ENCODE data around the gene TNFRSF9. TPM values are rescaled to one million over a fixed set of nuclear protein-coding genes. Genes with fewer than 3 reads are reported as not detected.

Gene TNFRSF9
- total and polyA plus RNA-seq, 2 donors (not counting 3 experiments of a cell fraction or from before 2014, with no cell fraction given), result 0.15 to 0.22 TPM

DNA sequence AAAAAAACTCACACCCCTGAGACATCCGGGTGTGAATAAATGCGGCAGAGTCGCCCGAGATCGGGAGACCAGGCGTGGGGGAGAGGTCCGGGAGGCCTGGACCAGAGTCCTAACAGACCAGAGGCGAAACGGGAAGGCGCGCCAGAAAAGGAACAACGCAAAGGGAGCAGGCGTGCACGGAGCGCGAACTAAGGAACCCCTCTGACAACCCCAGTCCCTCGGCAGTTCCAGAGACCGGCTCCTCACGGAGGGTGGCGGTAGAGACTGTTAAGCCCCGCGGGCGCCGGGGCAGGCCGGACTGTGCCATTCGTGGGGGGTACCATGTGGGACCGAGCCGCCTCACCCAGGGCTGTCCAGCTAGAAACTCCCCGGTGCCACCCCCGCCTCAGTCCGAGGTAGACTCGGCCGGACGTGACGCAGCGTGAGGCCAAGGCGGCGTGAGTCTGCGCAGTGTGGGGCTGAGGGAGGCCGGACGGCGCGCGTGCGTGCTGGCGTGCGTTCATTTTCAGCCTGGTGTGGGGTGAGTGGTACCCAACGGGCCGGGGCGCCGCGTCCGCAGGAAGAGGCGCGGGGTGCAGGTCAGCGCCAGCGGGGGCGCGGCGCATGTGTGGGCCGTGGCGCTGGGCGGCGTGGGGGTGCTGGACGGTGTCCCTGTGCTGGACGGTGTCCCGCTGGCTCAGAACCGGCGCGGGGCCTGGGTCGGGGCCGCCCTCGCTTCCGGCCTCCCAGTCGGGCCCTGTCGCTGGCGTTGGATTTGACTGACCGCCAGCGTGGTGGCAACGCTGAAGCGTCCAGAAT lies 20.8 kb upstream of the TNFRSF9 start, which contains the start of gene PARK7:
Gene PARK7 (plus strand): TSS at position 496 of the 798 bp plus-strand sequence. CDS start 1,075 bp downstream, outside the sequence.
- TF ChIP-seq POLR2AphosphoS5 (IDR thresholded peaks at IDR 0.05; ENCODE audit: insufficient read depth, low read depth, low read length) (peak; percentile 99), GATA2 (IDR thresholded peaks at IDR 0.05; ENCODE audit: insufficient read depth, insufficient read length, low read depth, low read length) (no peak), POLR2A (IDR thresholded peaks at IDR 0.05; ENCODE audit: low read depth, low read length) (peak; percentile 99), MYC (IDR thresholded peaks at IDR 0.05; ENCODE audit: low read depth, low read length) (peak; percentile 7)
- TF ChIP-seq, protein P1, sequence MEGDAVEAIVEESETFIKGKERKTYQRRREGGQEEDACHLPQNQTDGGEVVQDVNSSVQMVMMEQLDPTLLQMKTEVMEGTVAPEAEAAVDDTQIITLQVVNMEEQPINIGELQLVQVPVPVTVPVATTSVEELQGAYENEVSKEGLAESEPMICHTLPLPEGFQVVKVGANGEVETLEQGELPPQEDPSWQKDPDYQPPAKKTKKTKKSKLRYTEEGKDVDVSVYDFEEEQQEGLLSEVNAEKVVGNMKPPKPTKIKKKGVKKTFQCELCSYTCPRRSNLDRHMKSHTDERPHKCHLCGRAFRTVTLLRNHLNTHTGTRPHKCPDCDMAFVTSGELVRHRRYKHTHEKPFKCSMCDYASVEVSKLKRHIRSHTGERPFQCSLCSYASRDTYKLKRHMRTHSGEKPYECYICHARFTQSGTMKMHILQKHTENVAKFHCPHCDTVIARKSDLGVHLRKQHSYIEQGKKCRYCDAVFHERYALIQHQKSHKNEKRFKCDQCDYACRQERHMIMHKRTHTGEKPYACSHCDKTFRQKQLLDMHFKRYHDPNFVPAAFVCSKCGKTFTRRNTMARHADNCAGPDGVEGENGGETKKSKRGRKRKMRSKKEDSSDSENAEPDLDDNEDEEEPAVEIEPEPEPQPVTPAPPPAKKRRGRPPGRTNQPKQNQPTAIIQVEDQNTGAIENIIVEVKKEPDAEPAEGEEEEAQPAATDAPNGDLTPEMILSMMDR (IDR thresholded peaks at IDR 0.05; ENCODE audit: extremely low read depth in 1 of 2, insufficient read depth in 1 of 2, low read depth in 1 of 2, low read length in 2 of 2), result peak; percentile 22 to 64
- TF ChIP-seq, protein P2, sequence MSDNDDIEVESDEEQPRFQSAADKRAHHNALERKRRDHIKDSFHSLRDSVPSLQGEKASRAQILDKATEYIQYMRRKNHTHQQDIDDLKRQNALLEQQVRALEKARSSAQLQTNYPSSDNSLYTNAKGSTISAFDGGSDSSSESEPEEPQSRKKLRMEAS (IDR thresholded peaks at IDR 0.05; ENCODE audit: insufficient read depth, insufficient read length), result no peak
- FAIRE-seq, result peak; percentile 84
- BruUV-seq (replicated peaks), result no TSS peak
- Histone ChIP-seq H3K4me1 (ENCODE audit: control insufficient read depth, extremely low read depth, insufficient read depth, low read length) (peaks cover 14% of the 10 kb centered on the region), H3K4me2 (ENCODE audit: insufficient read depth, low read length) (peak within 1 kb of the TSS; percentile 97), H2AFZ (ENCODE audit: low read depth, low read length) (peak within 1 kb of the TSS; percentile 70), H3K9ac (replicated peaks; ENCODE audit: extremely low read depth, insufficient read depth, low read length) (peak within 1 kb of the TSS; percentile 90), H3K27ac (ENCODE audit: insufficient read depth, low read depth, low read length) (peak within 1 kb of the TSS; percentile 82), H3K4me3 (replicated peaks in 1 of 3; ENCODE audit: insufficient read depth in 1 of 3, low read depth in 1 of 3, low read length in 3 of 3) (peak within 1 kb of the TSS; percentile 60 to 91 (median 81)), H3K9me1 (replicated peaks; ENCODE audit: control insufficient read depth, extremely low read depth, insufficient read depth, low read length) (no peaks in the 10 kb centered on the region), H4K20me1 (replicated peaks; ENCODE audit: control insufficient read depth, extremely low read depth, insufficient read depth, low read length) (no peaks in the 10 kb centered on the region), H3K9me3 (replicated peaks; ENCODE audit: control insufficient read depth, insufficient read depth, low read length) (no peaks in the 10 kb centered on the region), H3K27me3 (ENCODE audit: control insufficient read depth in 2 of 2, insufficient read depth in 2 of 2, low read length in 2 of 2) (no peaks in the 10 kb centered on the region), H3K79me2 (ENCODE audit: control insufficient read depth, insufficient read depth, low read length) (peaks cover 33% of the 10 kb centered on the region), H3K36me3 (ENCODE audit: control insufficient read depth in 2 of 2, extremely low read depth in 1 of 2, insufficient read depth in 2 of 2, low read length in 2 of 2) (peaks cover 7 to 13% of the 10 kb centered on the region in 2 experiments)
- intact Hi-C loops (cut with micrococcal nuclease) (loop anchor here (1.0 to 5.0 kb wide), 2 partner anchors 179 to 294 kb away; partner anchors contain the start of gene PER3), dilution Hi-C loops (cut with MboI; ENCODE audit: extremely low pct_ligation_motif_present, low sequenced_read_pairs) (no loop called here)
- peak; percentile 100 for DNase-seq (ENCODE audit: low read depth, low spot score)
- ChIA-PET CTCF (interaction anchor here (1.0 to 1.6 kb wide), 2 partner anchors 353 to 387 kb away, joined by 3 read pairs; no protein-coding TSS in a partner anchor), POLR2A (interaction anchor here (0.6 kb wide), 2 partner anchors 56 to 178 kb away, joined by 5 to 8 read pairs; partner anchors contain the start of gene PER3)
